OCI-LY7 (cell line): ENCODE results near the gene PRKN. TPM values are rescaled to one million over a fixed set of nuclear protein-coding genes. Genes with fewer than 3 reads are reported as not detected.

Experiments
- BruUV-seq: library from RNA; stranded (reverse); fragments of 400-500 nt; replicated peaks from 2 replicates; lab custom pipeline; 2021; lab: Mats Ljungman, UMichigan
- CTCF ChIA-PET: fragments of 300-600 bp; sonication (Branson Sonifier 250); formaldehyde crosslinking; loops from one replicate; lab custom pipeline; 2022; ENCODE audit warnings: antibody characterized with exemption; ENCODE audit not compliant: unreplicated experiment; lab: Charles Lee
- POLR2A ChIA-PET: fragments of 300-600 bp; sonication (Branson Sonifier 250); formaldehyde crosslinking; loops from one replicate; lab custom pipeline; 2022; ENCODE audit warnings: antibody characterized with exemption; lab: Charles Lee
- DNase-seq: peaks from one replicate; pipeline ENCODE4 v3.0.0-alpha.2; 2015; ENCODE audit warnings: low spot score
- H2AFZ ChIP-seq: fragments of 200-600 bp; sonication (generic), shearing (Covaris generic); 2 replicates; pipeline ENCODE4 v1.6.1; 2014; ENCODE audit warnings: mild to moderate bottlenecking, antibody characterized with exemption, low read length, moderate library complexity
- H3K27ac ChIP-seq: fragments of 200-600 bp; sonication (generic); 2 replicates; pipeline ENCODE4 v1.5.1; 2014; ENCODE audit warnings: mixed run types, low read depth, mild to moderate bottlenecking, moderate library complexity, low read length, inconsistent platforms; ENCODE audit not compliant: poor library complexity, severe bottlenecking
- H3K36me3 ChIP-seq: fragments of 200-600 bp; sonication (generic); 2 replicates; pipeline ENCODE4 v1.6.1; 2014; ENCODE audit warnings: mild to moderate bottlenecking, antibody characterized with exemption, low read length, moderate library complexity, mixed read lengths; ENCODE audit not compliant: insufficient read depth
- H3K4me1 ChIP-seq: fragments of 200-600 bp; sonication (generic); 2 replicates; pipeline ENCODE4 v1.5.1; 2014; ENCODE audit warnings: mild to moderate bottlenecking, low read length; ENCODE audit not compliant: insufficient read depth, poor library complexity, severe bottlenecking
- H3K4me2 ChIP-seq: fragments of 200-600 bp; sonication (generic); 2 replicates; pipeline ENCODE4 v1.6.1; 2014; ENCODE audit warnings: mild to moderate bottlenecking, low read length
- H3K4me3 ChIP-seq: fragments of 200-600 bp; sonication (generic); 2 replicates; pipeline ENCODE4 v1.5.1; 2014; ENCODE audit warnings: mild to moderate bottlenecking, low read depth, low read length; ENCODE audit not compliant: poor library complexity, severe bottlenecking
- H3K79me2 ChIP-seq: fragments of 200-600 bp; sonication (generic); 2 replicates; pipeline ENCODE4 v1.6.1; 2016; ENCODE audit warnings: low read depth, mild to moderate bottlenecking, low read length, moderate library complexity, mixed read lengths; ENCODE audit not compliant: insufficient read depth
- H3K9me2 ChIP-seq: fragments of 200-600 bp; sonication (generic); 2 replicates; pipeline ENCODE4 v1.6.1; 2016; ENCODE audit warnings: mild to moderate bottlenecking, low read length, mixed read lengths; ENCODE audit not compliant: insufficient read depth
- H3K9me3 ChIP-seq: fragments of 200-600 bp; sonication (generic); 2 replicates; pipeline ENCODE4 v1.6.1; 2014; ENCODE audit warnings: mild to moderate bottlenecking, mixed run types, low read length, mixed read lengths
- H4K20me1 ChIP-seq: fragments of 200-600 bp; sonication (generic); 2 replicates; pipeline ENCODE4 v1.6.1; 2014; ENCODE audit warnings: mild to moderate bottlenecking, antibody characterized with exemption, low read length, moderate library complexity, mixed read lengths; ENCODE audit not compliant: insufficient read depth
- EZH2phosphoT487 ChIP-seq: fragments of 200-600 bp; sonication (generic); IDR thresholded peaks from 2 replicates; pipeline ENCODE4 v1.6.1; 2018; ENCODE audit warnings: low read depth, borderline replicate concordance, mild to moderate bottlenecking, mixed run types, antibody characterized with exemption, low read length, moderate library complexity, mixed read lengths
- intact Hi-C: fragments of 100-400 bp; cut with micrococcal nuclease; formaldehyde crosslinking; loops from one replicate; pipeline ENCODE4 v1.10.0; 2022; ENCODE audit not compliant: unreplicated experiment
- total RNA-seq, 2 experiments: library from RNA; depleted of rRNA in 1 of 2; stranded (reverse); fragments of >200 nt in 1 of 2; shearing (Covaris generic) in 1 of 2; gene quantifications; 2 replicates each; pipeline ENCODE4 v1.2.3, GENCODE V29; 2014 to 2022
- TF ChIP-seq, protein P1 (sequence below): fragments of 200-600 bp; sonication (generic); conservative IDR thresholded peaks from 2 replicates; pipeline ENCODE4 v1.5.1; 2014; ENCODE audit warnings: mild to moderate bottlenecking, antibody characterized with exemption, low read length, moderate library complexity, mixed read lengths

PRKN gene
- total RNA-seq, 2 experiments from 2014 or later = 1.3 to 2.0 TPM

DNA sequence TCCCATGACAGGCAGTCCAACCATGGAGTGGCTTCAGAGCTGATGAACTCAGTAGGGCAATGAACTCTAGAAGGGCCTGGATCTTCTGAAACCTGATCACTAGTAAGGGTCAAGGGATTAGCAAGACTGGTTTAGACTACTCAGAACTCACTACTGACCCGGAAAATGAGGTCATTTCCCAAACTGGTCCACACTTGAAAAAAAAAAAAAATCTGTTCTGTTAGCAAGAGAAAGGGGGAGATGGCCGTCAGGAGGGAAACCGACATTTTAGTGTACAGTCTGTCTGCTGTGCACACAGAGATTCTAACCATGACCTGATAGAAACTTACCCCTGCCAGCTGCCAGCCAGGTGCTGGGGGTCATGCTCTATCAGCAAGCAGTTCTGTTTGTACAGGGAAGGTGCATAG, 1191.3 kb downstream of the PRKN start:
- Histone ChIP-seq H3K36me3 (no peaks in the 10 kb centered on the region), H2AFZ (no peak overlapping the region), H3K9me2 (no peaks in the 10 kb centered on the region), H3K27ac (no peak overlapping the region), H3K4me3 (no peak overlapping the region), H3K79me2 (no peaks in the 10 kb centered on the region), H3K4me1 (no peaks in the 10 kb centered on the region), H4K20me1 (no peaks in the 10 kb centered on the region), H3K9me3 (no peaks in the 10 kb centered on the region), H3K4me2 (no peak overlapping the region)
- DNase-seq = no peak
- ChIA-PET CTCF (no interaction called here), POLR2A (no interaction called here)
- no TSS peak for BruUV-seq
- intact Hi-C loops = no loop called here
- TF ChIP-seq, protein P1, sequence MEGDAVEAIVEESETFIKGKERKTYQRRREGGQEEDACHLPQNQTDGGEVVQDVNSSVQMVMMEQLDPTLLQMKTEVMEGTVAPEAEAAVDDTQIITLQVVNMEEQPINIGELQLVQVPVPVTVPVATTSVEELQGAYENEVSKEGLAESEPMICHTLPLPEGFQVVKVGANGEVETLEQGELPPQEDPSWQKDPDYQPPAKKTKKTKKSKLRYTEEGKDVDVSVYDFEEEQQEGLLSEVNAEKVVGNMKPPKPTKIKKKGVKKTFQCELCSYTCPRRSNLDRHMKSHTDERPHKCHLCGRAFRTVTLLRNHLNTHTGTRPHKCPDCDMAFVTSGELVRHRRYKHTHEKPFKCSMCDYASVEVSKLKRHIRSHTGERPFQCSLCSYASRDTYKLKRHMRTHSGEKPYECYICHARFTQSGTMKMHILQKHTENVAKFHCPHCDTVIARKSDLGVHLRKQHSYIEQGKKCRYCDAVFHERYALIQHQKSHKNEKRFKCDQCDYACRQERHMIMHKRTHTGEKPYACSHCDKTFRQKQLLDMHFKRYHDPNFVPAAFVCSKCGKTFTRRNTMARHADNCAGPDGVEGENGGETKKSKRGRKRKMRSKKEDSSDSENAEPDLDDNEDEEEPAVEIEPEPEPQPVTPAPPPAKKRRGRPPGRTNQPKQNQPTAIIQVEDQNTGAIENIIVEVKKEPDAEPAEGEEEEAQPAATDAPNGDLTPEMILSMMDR = no peak
- no peak for TF ChIP-seq EZH2phosphoT487

DNA sequence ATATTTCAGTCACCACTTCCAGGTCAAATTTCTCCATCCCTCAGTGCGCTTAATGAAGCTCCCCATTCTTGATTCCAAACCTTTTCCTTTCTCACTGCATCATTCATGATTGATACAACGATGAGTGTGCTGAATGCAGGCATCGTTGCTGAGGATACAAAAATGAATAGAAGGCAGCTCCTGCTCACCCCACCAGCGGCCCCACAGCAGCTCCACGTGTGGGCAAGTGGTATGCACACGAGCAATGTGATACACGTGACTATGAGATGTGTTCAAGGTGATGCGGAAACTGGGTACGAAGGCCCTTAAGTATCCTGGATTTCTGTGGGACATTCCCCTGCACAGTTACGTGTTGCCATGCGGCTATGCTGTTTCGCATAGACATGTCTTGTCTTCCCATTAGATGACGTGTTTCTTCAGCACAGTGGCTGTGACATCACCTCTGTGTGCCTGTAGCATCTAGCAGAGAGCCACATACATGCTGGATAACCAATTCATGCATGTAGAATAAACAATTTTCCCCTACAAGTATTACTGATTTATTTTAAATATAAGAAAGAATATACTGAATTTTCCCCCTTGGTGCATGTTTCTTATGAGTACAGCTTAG, 1193.2 kb downstream of the PRKN start:
- Histone ChIP-seq H4K20me1 (no peaks in the 10 kb centered on the region), H3K4me1 (no peaks in the 10 kb centered on the region), H3K27ac (no peak overlapping the region), H3K36me3 (no peaks in the 10 kb centered on the region), H3K9me3 (no peaks in the 10 kb centered on the region), H3K79me2 (no peaks in the 10 kb centered on the region), H3K9me2 (no peaks in the 10 kb centered on the region), H3K4me2 (no peak overlapping the region), H3K4me3 (no peak overlapping the region), H2AFZ (no peak overlapping the region)
- CTCF ChIA-PET = no interaction called here
- intact Hi-C loops = no loop called here
- BruUV-seq = no TSS peak
- TF ChIP-seq, protein P1 = no peak
- no peak for TF ChIP-seq EZH2phosphoT487
- POLR2A ChIA-PET = interaction anchor here (0.9 kb wide), 1 partner anchor 13 kb away, joined by 3 read pairs; no protein-coding TSS in a partner anchor
- no peak for DNase-seq

GRCh38 chr6:161533266-161533665, 1194.3 kb downstream of the PRKN start:
- DNase-seq = no peak
- H3K4me2 ChIP-seq = no peak overlapping the region
- BruUV-seq = no TSS peak

More at GRCh38 chr6:161533266-161533665, 1194.3 kb downstream of the PRKN start:
- H2AFZ ChIP-seq = no peak overlapping the region
- H3K27ac ChIP-seq = no peak overlapping the region
- no peaks in the 10 kb centered on the region for H4K20me1 ChIP-seq
- intact Hi-C loops = no loop called here
- no peaks in the 10 kb centered on the region for H3K9me3 ChIP-seq
- no peaks in the 10 kb centered on the region for H3K79me2 ChIP-seq
- H3K4me3 ChIP-seq = no peak overlapping the region
- CTCF ChIA-PET = no interaction called here
- no peaks in the 10 kb centered on the region for H3K4me1 ChIP-seq
- no peak for TF ChIP-seq EZH2phosphoT487
- TF ChIP-seq, protein P1 = no peak
- no peaks in the 10 kb centered on the region for H3K36me3 ChIP-seq
- H3K9me2 ChIP-seq = no peaks in the 10 kb centered on the region
- POLR2A ChIA-PET = no interaction called here
